ENCODE results near the gene MAGED1. TPM values are rescaled to one million over a fixed set of nuclear protein-coding genes. Genes with fewer than 3 reads are reported as not detected.

Gene MAGED1
- total RNA-seq: 59.3 and 85.8 TPM in 2 replicates

DNA sequence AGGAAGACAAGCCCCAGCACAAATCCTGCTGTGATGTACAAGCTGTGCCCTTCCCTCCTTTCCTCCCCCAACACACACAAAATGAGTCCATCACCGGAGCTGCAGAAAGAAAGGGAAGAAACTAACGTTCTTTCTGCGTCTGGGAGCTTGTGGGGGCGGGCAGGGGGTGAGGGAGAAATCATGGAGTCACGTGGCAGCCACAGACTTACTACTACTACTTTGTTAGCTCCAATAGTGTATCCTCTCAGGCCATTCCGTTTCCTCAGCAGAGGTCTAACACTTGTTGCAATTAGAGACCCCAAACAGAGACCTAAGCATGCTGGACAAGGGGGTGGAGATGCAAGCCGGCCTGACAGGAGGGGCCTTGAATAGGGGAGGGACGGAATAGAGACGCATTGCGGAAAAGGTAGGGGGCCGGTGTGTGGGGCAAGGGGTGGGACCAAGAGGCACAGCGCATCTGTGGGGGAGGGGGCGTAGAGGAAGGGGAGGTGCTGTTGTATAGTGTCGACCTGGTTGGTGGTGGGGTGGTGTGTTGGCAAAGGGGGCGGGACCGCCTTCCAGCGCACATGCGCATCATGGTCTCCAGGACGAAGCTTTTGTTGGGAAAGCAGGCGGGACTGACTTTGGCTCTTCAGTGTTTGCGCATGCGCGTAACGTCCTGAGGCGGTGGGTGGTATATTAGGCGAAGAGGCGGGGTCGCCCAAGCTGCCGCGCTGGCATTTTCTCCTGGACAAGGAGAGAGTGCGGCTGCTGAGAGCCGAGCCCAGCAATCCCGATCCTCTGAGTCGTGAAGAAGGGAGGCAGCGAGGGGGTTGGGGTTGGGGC is at the start of gene MAGED1:
Gene MAGED1, plus strand, starts transcription at position 703 of the 825 bp plus-strand sequence. CDS start 682 bp downstream, outside the sequence.
- peak; percentile 79 for DNase-seq (ENCODE audit: low read depth, low spot score)

DNA sequence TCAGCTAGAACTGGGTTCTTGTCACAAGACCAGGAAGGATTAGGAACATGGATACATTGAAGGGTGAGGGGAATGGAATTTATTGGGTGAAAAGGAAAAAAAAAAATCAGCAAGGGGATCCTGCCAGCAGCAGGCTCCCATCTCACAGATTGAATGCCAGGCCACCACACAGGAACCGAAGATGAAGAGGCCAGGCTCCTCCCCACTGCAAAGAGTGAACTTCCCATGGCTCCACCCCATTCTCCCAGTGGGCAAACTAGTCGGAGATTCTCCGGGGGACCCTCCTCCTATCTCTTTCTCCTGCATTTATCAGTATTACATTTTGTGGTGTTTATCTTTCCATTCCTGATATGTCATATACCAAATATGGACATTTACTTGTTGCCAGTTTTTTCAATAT is 46.0 kb upstream of the MAGED1 start:
- DNase-seq (ENCODE audit: low read depth, low spot score): no peak

DNA sequence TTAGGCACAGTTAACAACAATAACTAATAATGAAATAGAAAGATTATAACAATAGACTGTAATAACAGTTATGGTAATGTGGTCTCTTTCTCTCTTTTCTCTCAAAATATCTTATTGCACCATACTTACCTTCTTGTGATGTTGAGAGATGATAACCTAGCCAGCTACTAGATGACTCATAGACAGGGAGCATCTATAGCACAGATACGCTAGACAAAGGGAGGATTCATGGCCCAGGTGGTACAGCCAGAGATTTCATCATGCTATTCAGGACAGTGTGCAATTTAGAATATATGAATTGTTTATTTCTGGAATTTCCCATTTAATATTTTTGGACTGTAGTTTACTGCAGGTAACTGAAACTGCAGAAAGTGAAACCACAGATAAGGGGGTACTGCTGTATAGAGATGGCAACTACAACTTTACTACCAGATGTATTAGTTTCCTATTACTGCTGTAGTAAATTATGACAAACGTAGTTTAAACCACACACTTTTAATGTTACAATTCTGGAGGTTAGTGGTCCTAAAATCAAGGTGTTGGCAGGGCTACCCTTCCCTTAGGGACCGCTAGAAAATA is 41.8 kb upstream of the MAGED1 start:
- no peak for DNase-seq (ENCODE audit: low read depth, low spot score)

- no peak for DNase-seq (ENCODE audit: low read depth, low spot score)
Measured at GRCh38 chrX:51852096-51852495, 41.3 kb upstream of the MAGED1 start.

DNA sequence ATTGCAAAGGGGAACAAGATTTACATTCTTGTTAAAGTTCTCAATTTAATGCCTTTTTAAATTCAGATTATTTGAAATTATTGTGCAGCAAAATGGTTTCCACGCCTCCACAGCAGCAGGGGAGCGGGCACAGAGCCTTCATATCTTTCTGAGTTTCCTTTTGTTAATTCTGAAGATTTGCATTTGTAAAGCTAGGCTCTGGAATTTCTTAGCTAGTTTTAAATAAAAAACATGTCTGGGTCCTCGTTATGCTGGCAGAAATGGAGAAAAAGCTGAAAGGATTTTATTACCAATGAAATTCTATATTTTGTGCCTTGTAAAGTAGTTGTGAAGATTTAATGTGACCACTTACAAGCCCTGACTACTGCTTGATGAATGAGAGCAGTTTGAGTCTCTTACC is 40.8 kb upstream of the MAGED1 start:
- DNase-seq (ENCODE audit: low read depth, low spot score): no peak

GRCh38 chrX:51853251-51853650 is 40.2 kb upstream of the MAGED1 start:
- no peak for DNase-seq (ENCODE audit: low read depth, low spot score)

DNA sequence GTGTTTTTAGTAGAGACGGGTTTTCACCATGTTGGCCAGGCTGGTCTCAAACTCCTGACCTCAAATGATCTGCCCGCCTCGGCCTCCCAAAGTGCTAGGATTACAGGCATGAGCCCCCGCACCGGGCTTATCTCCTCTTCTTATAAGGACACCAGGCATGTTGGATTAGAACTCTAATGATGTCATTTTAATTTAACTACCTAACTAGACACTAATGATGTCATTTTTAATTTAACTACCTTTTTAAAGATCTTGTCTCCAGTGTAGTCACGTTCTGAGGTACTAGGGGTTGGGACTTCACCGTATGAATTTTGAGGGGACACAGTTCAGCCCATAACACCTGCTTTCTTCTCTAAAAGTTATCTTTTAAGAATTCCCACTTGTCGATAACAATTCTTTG is 37.7 kb upstream of the MAGED1 start:
- no peak for DNase-seq (ENCODE audit: low read depth, low spot score)

- DNase-seq (ENCODE audit: low read depth, low spot score): no peak
Measured at GRCh38 chrX:51857159-51857733, 36.2 kb upstream of the MAGED1 start.

GRCh38 chrX:51860679-51861078 is 32.7 kb upstream of the MAGED1 start:
- no peak for DNase-seq (ENCODE audit: low read depth, low spot score)

GRCh38 chrX:51862920-51863319 is 30.5 kb upstream of the MAGED1 start:
- no peak for DNase-seq (ENCODE audit: low read depth, low spot score)

GRCh38 chrX:51866210-51866609 is 27.2 kb upstream of the MAGED1 start:
- DNase-seq (ENCODE audit: low read depth, low spot score): no peak

DNA sequence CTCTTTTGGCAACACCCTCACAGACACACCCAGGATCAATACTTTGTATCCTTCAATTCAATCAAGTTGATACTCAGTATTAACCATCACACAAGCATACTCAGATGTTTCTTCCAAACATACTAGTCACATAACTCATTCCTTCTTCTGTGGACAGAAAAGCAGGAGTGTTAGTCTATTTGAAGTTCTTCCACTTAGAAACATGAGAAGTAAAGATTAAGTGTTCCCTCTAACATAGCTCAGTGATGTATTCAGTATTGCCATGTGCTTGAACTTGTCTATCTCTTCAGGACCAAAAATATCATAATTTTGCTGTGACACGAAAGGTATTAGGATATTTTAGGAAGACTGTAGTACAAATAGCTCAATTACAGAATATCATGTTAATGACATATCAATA is 25.8 kb upstream of the MAGED1 start:
- no peak for DNase-seq (ENCODE audit: low read depth, low spot score)

GRCh38 chrX:51870354-51870753 is 23.1 kb upstream of the MAGED1 start:
- DNase-seq (ENCODE audit: low read depth, low spot score): no peak

DNA sequence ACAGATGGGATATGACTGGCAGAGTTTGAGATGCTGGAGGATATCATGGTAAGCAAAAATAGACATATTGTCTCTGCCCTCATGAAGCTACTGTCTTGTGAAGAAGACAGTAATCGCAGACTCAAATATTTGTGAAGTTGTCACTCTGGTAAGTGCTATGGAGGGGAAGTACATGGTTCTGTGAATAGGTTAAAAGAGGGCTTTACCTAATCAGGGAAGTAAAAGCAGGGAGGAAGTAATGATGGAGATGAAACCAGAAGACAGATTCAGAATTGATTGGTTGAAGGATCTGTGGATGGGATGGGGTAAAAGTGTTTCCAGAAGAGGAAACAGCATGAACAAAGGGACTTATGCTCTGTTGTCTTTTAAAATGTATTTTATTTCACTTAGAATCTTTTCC is 19.3 kb upstream of the MAGED1 start:
- DNase-seq (ENCODE audit: low read depth, low spot score): no peak

DNA sequence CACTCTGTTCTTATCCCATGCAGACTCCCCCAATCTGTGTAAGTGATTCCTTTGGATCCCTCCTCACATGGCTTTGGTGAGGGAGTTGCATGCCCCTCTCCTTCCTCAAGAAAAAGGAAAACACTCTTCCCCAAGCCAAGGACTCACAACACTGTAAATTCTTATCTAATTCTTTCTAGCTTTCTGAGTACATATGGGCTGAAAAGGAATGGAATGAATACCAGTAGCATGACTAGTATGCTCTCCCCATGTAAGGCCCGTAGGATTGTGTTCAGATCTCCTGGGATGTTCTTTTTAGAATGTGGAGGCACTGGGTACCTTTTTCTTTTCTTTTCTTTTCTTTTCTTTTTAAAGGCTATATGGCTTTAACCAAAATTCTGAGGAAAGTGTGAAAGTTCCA is 17.0 kb upstream of the MAGED1 start:
- DNase-seq (ENCODE audit: low read depth, low spot score): no peak

GRCh38 chrX:51878056-51878455 is 15.4 kb upstream of the MAGED1 start:
- no peak for DNase-seq (ENCODE audit: low read depth, low spot score)

DNA sequence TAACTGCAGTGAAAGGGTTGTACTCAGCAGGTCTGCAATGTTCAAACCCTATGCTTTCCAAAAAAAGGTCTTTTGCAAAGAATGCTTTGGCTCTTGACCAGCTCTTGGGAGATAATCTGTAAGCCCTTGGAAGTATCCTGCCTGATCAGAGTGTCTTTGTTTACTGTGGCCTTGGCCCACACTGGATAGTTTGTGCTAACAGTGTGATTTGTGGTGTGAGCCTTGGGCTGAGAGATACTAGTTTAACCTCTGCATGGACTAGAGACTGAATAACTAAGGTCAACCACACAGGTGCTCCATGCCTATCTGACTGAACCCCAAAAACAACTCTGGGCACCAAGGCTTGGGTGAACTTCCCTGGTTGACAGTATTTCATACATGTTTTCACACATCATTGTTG is 3.6 kb upstream of the MAGED1 start:
- DNase-seq (ENCODE audit: low read depth, low spot score): no peak

DNA sequence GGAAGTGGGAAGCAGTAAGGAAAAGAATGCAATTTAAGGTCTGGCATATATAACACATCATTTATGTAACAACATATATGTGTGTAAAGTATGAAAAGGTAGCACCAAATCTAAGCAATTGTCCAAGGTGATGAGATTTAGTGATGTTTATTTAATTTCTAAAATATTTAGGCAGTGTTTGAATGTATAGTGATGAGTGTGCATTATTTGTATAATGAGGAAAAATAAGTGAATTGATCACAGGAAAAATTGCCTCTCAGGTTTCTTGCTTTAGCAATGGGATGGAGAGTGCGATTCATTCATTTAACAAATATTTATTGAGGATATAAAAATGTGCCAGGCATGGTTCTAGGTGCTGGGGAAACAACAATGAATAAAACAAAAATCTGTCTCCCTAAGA is 2.2 kb upstream of the MAGED1 start:
- no peak for DNase-seq (ENCODE audit: low read depth, low spot score)

DNA sequence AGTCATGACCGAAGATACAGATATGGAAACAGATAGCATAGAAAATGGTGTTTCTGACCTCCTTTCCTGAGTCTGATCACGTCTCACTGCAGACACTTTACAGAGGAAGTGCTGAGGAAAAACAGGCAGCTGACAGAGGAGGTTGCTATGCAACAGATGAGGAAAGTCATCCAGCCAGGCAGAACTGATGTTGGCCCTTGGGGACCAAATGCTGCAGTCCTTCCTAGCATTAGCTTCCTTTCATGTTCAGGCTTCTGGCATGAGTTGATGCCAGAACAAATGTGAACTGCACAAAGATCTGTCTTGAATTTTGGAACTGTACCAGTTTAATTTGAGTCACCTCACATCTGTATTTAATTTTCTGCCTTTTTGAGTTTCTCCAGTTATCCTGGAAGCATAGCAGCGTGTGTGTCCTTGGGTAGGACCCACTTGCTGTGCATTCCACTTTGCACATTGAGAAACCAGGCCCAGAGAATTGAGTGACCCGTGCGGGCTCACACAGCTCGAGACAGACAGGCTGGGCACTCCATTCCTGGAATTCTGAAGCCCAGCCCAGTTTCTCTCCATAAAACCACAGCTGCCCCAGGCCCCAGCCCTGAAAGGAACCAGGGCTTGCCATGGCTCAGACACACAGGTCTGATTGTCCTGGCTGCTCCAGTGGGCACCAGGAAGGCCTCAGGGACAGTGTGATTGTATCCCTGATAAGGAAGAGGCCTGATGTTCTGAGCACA is 1.4 kb upstream of the MAGED1 start:
- DNase-seq (ENCODE audit: low read depth, low spot score): no peak

DNA sequence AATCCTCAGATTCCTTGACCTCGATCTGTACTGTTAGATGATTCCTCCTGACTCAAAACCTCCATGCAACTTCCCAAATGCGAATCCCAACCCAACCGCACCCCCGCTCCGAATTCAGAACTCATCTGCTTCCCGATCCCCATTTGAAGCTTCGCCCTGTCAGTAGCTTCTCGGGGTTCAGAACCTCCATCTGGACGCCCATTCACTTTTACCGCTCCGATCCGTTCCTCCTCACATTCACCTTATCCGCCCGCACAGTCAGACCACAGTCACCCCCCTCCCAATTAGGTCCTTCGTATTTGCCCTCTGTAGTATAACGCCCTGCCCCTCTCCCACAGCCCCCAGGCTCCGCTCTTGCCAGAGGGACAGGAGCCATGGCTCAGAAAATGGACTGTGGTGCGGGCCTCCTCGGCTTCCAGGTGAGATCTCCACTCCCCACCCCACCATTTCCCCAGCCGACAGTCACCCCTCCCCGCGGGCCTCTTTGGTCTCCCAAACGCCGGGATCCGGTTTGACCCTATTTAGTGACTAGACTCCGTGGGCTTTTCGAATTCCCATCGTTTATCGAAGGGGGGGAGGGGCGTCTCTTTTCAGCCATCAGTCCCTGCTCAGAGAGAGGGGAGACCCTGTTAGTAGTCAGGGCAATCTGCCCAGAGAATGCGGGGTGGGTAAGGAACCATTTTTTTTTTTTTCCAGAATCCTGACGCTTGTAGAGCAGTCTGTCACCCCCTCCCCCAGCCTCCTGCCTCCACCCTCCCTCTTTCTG is 691 bp downstream of the MAGED1 start:
- no peak for DNase-seq (ENCODE audit: low read depth, low spot score)

GRCh38 chrX:51894697-51895336 is 1.4 kb downstream of the MAGED1 start:
- DNase-seq (ENCODE audit: low read depth, low spot score): no peak
